Pancreas (tissue), 10 donors: Measurements from ENCODE around the gene MRGPRF. TPM values are rescaled to one million over a fixed set of nuclear protein-coding genes. Genes with fewer than 3 reads are reported as not detected.

ENCODE experiments used
- ATAC-seq, 4 donors: fragments of 200-7000 bp; cut with Tn5 transposase; one replicate each; pipeline versions ENCODE4 v1.8.0 to v1.9.1; 2020; ENCODE audit warnings: mild to moderate bottlenecking in 4 of 4, moderate library complexity in 4 of 4
- DNase-seq, 6 donors: peaks; one replicate each; pipeline ENCODE4 v3.0.0-alpha.2; 2020
- FAIRE-seq: peaks from 2 replicates; lab custom pipeline; 2012; peaks lifted over from hg19 to GRCh38; lab: Jason Lieb, UNC
- H3K27ac ChIP-seq, 4 donors: fragments of 200-600 bp; sonication (generic); 1 replicate in 3 of 4; 2 replicates in 1 of 4; pipeline versions ENCODE4 v1.5.0 to v1.8.0; 2020
- H3K27me3 ChIP-seq, 4 donors: fragments of 200-600 bp; one replicate each; pipeline ENCODE4 v1.8.0; 2021
- H3K36me3 ChIP-seq, 3 donors: fragments of 200-600 bp; sonication (generic) in 1 of 3; one replicate each; pipeline versions ENCODE4 v1.5.0 to v1.8.0; 2020 to 2021
- H3K4me1 ChIP-seq, 3 donors: fragments of 200-600 bp; one replicate each; pipeline ENCODE4 v1.8.0; 2021
- H3K4me3 ChIP-seq, 4 donors: fragments of 200-600 bp; sonication (generic) in 2 of 4; one replicate each; pipeline versions ENCODE4 v1.5.0 to v1.8.0; 2020 to 2021
- H3K9me3 ChIP-seq, 4 donors: fragments of 200-600 bp; one replicate each; pipeline ENCODE4 v1.8.0; 2021
- CTCF ChIP-seq, 4 donors: fragments of 200-600 bp; sonication (generic) in 3 of 4; IDR thresholded peaks; one replicate each; pipeline versions ENCODE4 v1.5.0 to v1.8.0; 2021; ENCODE audit warnings: antibody characterized with exemption in 4 of 4
- WGBS, 2 donors: extraction: QIAGEN DNeasy Blood & Tissue Kit; methylation state at CpG; one replicate each; pipeline ENCODE4 v1.1.7; 2013; 5-methylcytosine and 5-hydroxymethylcytosine counted together
- intact Hi-C, 3 donors: fragments of 100-400 bp; cut with DNase I; formaldehyde crosslinking; loops; one replicate each; pipeline versions ENCODE4 v1.11.1 to v1.14.2; 2022
- polyA plus RNA-seq, 2 donors: library from polyadenylated mRNA; stranded (reverse); fragments of 200-250 nt; gene quantifications; one replicate each; pipeline ENCODE4 v1.2.3, GENCODE V29; 2013
- total RNA-seq, 6 donors: library from RNA; stranded (reverse); fragmentation: NEBNext Ultra II Directional in 4 of 6; extraction: Animal tissue kit (Norgen Biotek cat#: 25700) in 4 of 6; gene quantifications; one replicate each; pipeline versions ENCODE4 v1.2.1 to v1.2.4, GENCODE V29; 2021 to 2023
- donor health status: healthy with polysubstance abuse.
- donor health status: DM: no; HTN: no; CAD: no; lungs with moderate emphysema.
- donor health status: DM: no; HTN: no; CAD: no.
- donor health status: control.
- donor health status: control.
- donor health status: Bipolar disorder and iron deficiency.
- donor health status: DM: yes; HTN: yes; CAD: no.
- donor health status: DM: no; HTN: no; CAD: no.
- donor health status: DM: no; HTN: no; CAD: no.
- donor health status: DM: yes; HTN: yes; CAD: no.

Gene MRGPRF
- total and polyA plus RNA-seq, 8 donors: 0.37 to 4.2 (median 1.6) TPM

DNA sequence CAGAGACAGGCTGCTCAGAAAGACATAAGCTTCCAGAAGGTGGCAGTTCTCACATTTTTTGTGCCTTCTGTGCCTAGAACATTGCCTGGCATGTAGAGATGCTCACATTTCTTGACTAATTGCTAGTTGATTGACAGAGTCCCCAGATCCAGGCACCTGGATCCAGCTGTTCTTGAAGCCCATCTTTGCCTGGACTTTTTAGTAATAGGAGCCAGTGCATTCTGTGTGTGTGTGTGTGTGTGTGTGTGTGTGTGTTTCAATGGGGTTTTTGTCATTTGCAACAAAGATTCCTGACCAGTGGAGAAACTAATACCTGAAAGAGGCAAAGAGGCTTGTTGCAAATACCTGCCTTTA lies 15.1 kb downstream of the MRGPRF start:
- DNase-seq (no peak), FAIRE-seq (no peak), ATAC-seq (no peak)
- intact Hi-C loops: no loop called here
- no peak for TF ChIP-seq CTCF (IDR thresholded peaks at IDR 0.05)
- no peak overlapping the region for H3K27ac ChIP-seq
- no peaks in the 10 kb centered on the region for H3K27me3 ChIP-seq
- no peaks in the 10 kb centered on the region for H3K4me1 ChIP-seq
- H3K9me3 ChIP-seq: no peaks in the 10 kb centered on the region
- no peaks in the 10 kb centered on the region for H3K36me3 ChIP-seq
- H3K4me3 ChIP-seq: no peak overlapping the region

DNA sequence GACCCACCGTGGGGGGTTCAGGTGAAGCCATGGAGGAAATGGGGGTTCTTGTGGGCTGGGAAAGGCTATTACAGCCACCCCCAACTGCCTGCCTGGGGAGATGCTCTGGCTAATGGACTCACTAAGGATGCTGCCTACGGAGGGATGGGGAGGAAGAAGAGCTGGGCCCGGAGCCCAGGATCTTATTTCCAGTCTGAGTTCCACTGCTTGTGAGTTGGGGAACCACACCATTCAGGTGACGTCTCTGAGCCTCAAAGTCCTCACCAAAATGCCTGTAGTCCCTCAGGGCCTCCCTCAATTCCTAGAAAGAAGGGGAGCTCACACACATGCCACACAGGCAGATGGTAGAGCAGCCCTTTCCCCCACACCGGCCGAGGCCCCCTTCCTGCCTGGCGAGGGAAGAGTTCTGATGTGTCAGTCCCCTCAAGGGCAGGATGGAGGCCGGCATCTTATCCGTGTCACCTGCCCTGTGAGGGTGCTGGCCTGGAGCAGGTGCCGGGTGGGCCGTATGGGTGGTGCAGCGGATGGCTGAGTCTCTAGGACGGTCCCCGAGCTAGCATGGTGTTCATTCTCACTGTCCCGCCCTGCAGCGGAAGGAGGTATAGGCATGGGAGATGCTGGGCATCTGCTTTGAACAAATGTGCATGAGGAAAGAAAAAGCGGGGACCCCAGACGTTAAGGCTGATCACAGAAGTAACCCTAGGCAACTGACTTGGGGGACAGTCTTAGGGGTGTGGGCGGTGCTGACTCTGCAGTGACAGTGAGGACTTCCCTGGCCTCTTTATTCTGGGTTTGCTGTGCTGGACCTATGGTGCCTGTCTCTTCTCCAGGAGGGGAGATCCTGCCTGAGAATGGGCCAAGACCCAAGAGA lies 15.7 kb downstream of the MRGPRF start:
- Histone ChIP-seq H3K36me3 (no peaks in the 10 kb centered on the region), H3K4me3 (no peak overlapping the region), H3K27ac (no peak overlapping the region), H3K4me1 (no peaks in the 10 kb centered on the region), H3K9me3 (no peaks in the 10 kb centered on the region), H3K27me3 (no peaks in the 10 kb centered on the region)
- no peak for FAIRE-seq
- peak in 1 of 6 donors; percentile 7 for DNase-seq
- no peak for ATAC-seq
- WGBS, 2 donors: 75 to 82% methylated on average over 19 of the region's 19 CpGs
- no peak for TF ChIP-seq CTCF (IDR thresholded peaks at IDR 0.05)
- intact Hi-C loops: no loop called here

DNA sequence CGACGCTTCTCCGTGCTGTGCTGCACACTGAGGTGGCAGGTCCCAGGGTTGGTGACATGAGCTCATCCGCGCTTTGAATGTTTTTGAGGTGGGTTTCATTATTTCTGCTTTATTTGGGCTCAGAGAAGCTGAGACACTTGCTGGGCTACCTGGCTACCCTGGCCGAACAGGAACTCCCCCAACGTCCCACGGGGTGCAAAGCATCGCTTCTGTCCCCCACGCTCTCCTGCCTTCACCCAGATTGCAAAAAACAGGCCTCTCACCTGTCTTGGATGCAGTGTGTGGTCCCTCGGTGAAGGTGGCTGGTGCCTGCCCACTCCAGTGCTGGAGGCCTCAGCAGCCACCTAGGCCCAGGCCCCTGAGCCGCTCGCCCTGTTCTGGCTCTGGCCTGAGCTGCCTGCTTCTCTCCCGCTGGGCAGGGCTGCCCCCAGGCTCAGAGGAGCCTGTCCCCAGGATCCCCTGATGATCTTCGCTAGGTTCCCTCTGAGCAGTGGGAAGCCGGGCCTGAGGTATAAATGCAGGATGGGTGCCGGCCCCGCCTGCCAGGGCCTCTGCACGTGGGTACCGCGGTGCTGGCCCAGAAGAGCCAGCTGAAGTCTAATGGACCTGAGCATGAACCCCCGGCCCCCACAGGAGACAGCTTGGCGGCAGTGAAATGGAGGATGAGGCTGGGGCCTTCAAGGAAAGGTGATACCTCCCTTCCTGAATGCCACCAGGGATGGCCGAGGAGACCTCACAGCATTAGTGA lies 16.5 kb downstream of the MRGPRF start:
- DNase-seq: peak in 1 of 6 donors; percentile 5
- intact Hi-C loops: no loop called here
- TF ChIP-seq CTCF (IDR thresholded peaks at IDR 0.05): no peak
- Histone ChIP-seq H3K27me3 (no peaks in the 10 kb centered on the region), H3K9me3 (no peaks in the 10 kb centered on the region), H3K27ac (no peak overlapping the region), H3K36me3 (no peaks in the 10 kb centered on the region), H3K4me3 (no peak overlapping the region), H3K4me1 (no peaks in the 10 kb centered on the region)
- WGBS, 2 donors: 86 to 94% methylated on average over 24 of the region's 24 CpGs
- no peak for ATAC-seq
- no peak for FAIRE-seq

DNA sequence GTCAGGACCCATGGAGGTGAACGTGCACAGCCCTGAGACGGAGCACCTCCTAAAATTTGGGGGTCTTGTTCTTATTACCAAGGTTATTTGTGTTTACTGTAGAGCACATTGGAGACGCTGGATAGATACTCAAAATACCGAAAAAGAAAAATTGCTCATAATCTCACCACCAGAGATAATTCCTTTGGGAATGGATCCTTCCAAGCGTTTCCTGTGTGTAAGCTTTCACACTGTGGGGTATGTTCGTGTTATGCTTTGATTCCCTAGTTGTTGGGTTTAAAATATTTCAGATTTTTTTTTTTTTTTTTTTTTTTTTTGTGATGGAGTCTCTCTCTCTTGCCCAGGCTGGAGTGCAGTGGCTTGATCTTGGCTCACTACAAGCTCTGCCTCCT lies 18.2 kb downstream of the MRGPRF start:
- Histone ChIP-seq H3K4me3 (no peak overlapping the region), H3K9me3 (no peaks in the 10 kb centered on the region), H3K4me1 (no peaks in the 10 kb centered on the region), H3K36me3 (no peaks in the 10 kb centered on the region), H3K27me3 (peaks cover 0 to 4% (median 0%) of the 10 kb centered on the region in 4 donors), H3K27ac (no peak overlapping the region)
- intact Hi-C loops: no loop called here
- DNase-seq: no peak
- no peak for TF ChIP-seq CTCF (IDR thresholded peaks at IDR 0.05)
- ATAC-seq: no peak
- WGBS, 2 donors: 54 to 65% methylated on average over 6 of the region's 6 CpGs
- FAIRE-seq: no peak
